NCI-H526 (cell line): Measurements from ENCODE around the gene CFLAR.
A peak's percentile ranks its signal among the peaks of the same experiment; 100 is the strongest.
"Not testable (repeated sequence)": the region's sequence is repeated elsewhere in the genome, so short reads cannot be mapped to it uniquely, and the experiment has no call there.

Experiments used
- DNase-seq, 2 experiments: peaks; one replicate each; lab custom pipeline; 2025; lab: John Stamatoyannopoulos, UW

Gene CFLAR

GRCh38 chr2:201118961-201119854, 3.2 kb downstream of the CFLAR start:
- DNase-seq: peak; percentile 33 to 68

- no peak for DNase-seq
These were observed 6.3 kb downstream of the CFLAR start for GRCh38 chr2:201122276-201122675.

GRCh38 chr2:201126308-201127151, 10.6 kb downstream of the CFLAR start:
- DNase-seq: no peak

GRCh38 chr2:201127152-201127511, 11.2 kb downstream of the CFLAR start:
- no peak for DNase-seq

- no peak for DNase-seq
These were observed 11.6 kb downstream of the CFLAR start for GRCh38 chr2:201127570-201127969.

GRCh38 chr2:201128033-201128432, 12.1 kb downstream of the CFLAR start:
- DNase-seq: no peak

- no peak for DNase-seq
These were observed 13.1 kb downstream of the CFLAR start for GRCh38 chr2:201128933-201129505.

- DNase-seq: no peak
These were observed 14.7 kb downstream of the CFLAR start for GRCh38 chr2:201130524-201131186.

- no peak for DNase-seq
These were observed 16.6 kb downstream of the CFLAR start for GRCh38 chr2:201132518-201132917.

- DNase-seq: no peak
These were observed 19.4 kb downstream of the CFLAR start for GRCh38 chr2:201135386-201135785.

- no peak for DNase-seq
These were observed 20.9 kb downstream of the CFLAR start for GRCh38 chr2:201136889-201137321.

GRCh38 chr2:201137505-201138400, 21.8 kb downstream of the CFLAR start:
- DNase-seq: no peak

GRCh38 chr2:201138401-201138970, 22.5 kb downstream of the CFLAR start:
- DNase-seq: no peak

- not testable (repeated sequence) for DNase-seq
These were observed 23.2 kb downstream of the CFLAR start for GRCh38 chr2:201138986-201139781.

GRCh38 chr2:201139836-201140604, 24.1 kb downstream of the CFLAR start:
- DNase-seq: no peak

GRCh38 chr2:201144101-201145051, 28.4 kb downstream of the CFLAR start:
- no peak for DNase-seq

GRCh38 chr2:201148434-201148990, 32.5 kb downstream of the CFLAR start:
- no peak for DNase-seq
